Spleen (tissue), 7 donors: ENCODE data around the gene RTN3.

Source experiments
- POLR2AphosphoS5 ChIP-seq, 3 donors: sonication (generic); formaldehyde crosslinking; IDR thresholded peaks; one replicate each; pipeline ENCODE4 v1.5.1; 2017; ENCODE audit warnings: antibody characterized with exemption in 3 of 3
- TF ChIP-seq, protein P1 (sequence below), 11 experiments: fragments of 200-600 bp in 7 of 11; fragments of 450-650 bp in 4 of 11; sonication (generic) in 4 of 11; IDR thresholded peaks in 8 of 11; conservative IDR thresholded peaks in 3 of 11; 1 replicate in 7 of 11; 2 replicates in 4 of 11; pipeline versions ENCODE4 v1.4.0 to v1.8.0; 2016 to 2021; ENCODE audit warnings: antibody characterized with exemption in 11 of 11, inconsistent platforms in 4 of 11, mild to moderate bottlenecking in 1 of 11
- donor health status: DM: no; HTN: no; CAD: no; lungs with moderate emphysema.
- donor health status: DM: no; HTN: no; CAD: no.
- donor health status: DM: no; HTN: no; CAD: no.

DNA sequence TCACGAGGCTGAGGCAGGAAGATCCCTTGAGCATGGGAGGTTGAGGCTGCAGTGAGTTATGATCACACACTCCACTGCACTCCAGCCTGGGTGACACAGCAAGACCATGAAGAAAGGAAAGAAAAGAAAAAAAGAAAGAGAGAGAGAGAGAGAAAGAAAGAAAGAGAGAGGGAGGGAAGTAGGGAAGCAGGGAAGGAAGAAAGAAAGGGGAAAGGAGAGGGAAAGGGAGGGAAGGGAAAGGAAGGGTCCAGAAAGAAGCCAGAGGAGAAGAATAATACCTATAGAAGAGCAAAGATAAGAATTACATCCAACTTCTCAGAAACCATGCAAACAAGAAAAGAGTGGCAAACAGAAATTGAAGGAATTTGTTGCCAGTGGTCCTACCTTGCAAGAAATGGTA, 104.5 kb downstream of the RTN3 start:
- TF ChIP-seq, protein P1, sequence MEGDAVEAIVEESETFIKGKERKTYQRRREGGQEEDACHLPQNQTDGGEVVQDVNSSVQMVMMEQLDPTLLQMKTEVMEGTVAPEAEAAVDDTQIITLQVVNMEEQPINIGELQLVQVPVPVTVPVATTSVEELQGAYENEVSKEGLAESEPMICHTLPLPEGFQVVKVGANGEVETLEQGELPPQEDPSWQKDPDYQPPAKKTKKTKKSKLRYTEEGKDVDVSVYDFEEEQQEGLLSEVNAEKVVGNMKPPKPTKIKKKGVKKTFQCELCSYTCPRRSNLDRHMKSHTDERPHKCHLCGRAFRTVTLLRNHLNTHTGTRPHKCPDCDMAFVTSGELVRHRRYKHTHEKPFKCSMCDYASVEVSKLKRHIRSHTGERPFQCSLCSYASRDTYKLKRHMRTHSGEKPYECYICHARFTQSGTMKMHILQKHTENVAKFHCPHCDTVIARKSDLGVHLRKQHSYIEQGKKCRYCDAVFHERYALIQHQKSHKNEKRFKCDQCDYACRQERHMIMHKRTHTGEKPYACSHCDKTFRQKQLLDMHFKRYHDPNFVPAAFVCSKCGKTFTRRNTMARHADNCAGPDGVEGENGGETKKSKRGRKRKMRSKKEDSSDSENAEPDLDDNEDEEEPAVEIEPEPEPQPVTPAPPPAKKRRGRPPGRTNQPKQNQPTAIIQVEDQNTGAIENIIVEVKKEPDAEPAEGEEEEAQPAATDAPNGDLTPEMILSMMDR (IDR thresholded peaks at IDR 0.05 in 8 of 11, conservative IDR thresholded peaks at IDR 0.05 in 3 of 11): no peak
- no peak for TF ChIP-seq POLR2AphosphoS5 (IDR thresholded peaks at IDR 0.05)
